GM21390 (cell line): ENCODE measurements around the gene SLX4.
"Not testable (repeated sequence)": the region's sequence is repeated elsewhere in the genome, so short reads cannot be mapped to it uniquely, and the experiment has no call there.

Experiments
- ATAC-seq: cut with Tn5 transposase; IDR thresholded peaks from one replicate; pipeline ENCODE4 v1.9.1; 2021; ENCODE audit not compliant: unreplicated experiment

Gene SLX4

GRCh38 chr16:3642397-3643094 lies 31.1 kb upstream of the SLX4 start:
- ATAC-seq: no peak

DNA sequence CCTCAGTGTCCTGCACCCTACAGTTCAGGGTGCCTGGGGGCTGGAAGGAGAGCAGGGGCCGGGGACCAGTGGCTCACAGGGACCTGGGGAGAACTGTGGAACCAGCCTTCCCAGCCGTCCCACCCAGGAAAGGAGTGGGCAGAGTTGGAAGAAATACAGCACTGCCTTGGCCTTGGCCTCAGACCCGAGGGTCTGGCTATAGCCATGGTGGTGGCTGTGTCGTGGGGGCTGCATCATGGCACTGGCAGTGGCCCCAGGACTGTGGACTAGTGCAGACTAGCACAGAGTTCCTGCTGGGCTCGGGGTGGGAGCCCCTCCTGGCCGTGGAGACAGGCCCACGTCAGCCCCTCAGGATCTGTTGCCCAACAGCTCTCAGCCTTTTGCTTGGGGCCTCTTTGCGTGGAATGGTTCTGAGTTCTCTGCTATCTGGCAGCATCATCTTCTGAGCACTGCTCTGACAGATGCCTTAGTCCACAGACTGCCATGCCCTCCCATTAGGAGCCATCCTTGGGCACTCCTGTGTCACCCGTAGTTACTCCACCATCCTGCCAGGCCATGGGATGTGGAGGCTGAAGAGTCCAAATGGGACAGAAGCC lies 30.5 kb upstream of the SLX4 start:
- no peak for ATAC-seq

DNA sequence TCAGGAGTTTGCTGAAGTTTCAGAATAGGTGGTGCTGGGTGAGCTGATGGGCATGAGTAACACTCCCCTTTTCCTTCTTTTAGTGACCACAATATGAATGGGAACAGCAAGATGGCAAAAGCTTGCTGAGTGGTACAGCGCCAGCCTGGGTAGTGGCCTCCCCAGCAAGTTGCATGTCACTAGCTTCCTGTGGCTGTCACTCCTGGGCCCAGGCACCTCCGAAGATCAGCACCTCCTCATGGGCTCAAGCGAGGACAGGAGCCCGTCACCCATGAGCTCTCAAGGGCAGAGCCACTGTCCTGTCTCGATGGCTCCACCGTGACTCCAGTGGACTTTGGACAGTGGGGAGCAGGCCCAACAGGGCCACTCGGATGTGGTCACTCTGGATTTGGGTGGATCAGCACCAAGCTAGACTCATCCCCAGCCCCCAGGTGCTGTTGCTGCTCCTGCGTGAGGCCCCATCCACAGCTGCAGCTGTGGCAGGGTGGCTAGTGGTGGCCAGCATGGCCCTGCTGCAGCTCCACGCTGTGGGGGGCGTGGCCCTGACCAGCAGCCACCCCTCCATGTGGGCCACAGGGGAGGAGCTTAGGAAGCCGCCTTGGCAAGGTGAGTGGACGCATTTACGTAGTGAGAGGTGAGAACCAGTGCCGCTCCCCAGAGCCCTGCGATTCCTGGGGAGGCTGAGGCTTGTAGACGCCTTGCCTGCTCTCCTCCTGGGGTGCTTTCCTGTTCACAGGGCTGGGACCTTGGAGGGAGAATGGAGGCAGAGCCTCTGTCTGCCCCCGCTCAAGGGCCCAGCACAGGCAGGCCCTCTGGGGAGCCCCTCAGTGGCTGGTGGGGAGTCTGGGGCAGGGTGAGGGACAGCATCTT lies 29.5 kb upstream of the SLX4 start:
- ATAC-seq: no peak

- ATAC-seq: no peak
Measured at GRCh38 chr16:3640207-3640606, 28.8 kb upstream of the SLX4 start.

DNA sequence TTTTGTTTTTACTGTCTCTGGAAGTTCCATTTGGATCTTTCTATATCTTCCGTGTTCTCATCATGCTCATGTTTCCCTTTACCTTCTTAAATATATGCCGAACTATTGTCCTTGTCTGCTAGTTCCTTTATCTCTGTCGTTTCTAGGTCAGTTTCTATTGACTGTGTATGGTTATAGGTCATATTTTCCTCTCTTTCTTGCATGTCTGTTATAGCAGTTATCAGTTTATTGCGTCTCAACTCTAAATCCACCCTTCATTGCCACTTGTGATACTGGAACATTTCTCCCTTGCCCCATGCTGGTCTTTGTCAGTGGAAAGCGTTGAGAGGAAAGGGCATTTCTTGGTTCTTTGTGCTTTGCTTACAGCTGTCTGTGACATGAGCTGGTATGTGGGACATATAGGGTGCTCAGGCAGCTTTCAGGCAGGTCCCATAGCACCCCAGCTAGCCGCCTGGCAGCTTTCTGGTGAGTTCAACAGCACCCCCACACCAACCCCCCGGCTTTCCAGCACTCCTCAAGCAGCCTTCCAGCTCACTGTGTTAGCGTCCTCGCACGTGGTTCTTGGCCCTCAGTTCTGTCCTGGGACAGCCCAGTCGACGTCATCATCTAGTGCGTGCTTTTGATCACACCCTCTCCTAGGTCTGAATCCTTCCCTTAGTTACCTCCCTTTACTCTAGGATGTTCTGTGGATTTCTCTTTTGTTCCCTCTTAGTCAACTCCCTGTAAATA lies 27.7 kb upstream of the SLX4 start:
- ATAC-seq: no peak

DNA sequence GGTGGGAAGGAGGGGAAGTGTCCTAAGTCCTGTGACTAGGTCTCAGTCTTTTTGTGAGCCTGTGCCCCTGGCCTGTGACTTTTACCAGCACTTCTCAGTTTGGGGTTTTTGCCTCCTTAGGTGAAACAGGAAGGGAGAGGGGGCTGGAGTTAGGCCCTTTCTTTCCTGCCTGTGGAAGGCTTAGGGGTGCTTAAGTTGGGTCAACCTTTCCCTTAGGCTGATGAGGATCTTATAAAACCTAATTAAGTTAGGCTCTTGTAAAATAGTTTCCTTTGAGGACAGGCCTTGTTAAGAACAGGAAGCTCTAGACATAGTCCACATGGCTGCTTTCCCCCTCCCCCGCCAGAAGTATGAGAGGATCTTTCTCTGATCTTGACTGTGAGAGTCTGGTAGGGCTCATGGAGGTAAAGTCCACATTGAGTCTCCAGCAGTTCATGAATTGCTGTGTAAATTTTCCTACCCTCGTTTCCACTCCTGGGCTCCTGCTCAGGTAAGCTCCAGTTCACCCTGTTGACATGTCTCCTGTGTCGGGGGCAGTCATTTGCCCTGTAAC lies 26.0 kb upstream of the SLX4 start:
- no peak for ATAC-seq

DNA sequence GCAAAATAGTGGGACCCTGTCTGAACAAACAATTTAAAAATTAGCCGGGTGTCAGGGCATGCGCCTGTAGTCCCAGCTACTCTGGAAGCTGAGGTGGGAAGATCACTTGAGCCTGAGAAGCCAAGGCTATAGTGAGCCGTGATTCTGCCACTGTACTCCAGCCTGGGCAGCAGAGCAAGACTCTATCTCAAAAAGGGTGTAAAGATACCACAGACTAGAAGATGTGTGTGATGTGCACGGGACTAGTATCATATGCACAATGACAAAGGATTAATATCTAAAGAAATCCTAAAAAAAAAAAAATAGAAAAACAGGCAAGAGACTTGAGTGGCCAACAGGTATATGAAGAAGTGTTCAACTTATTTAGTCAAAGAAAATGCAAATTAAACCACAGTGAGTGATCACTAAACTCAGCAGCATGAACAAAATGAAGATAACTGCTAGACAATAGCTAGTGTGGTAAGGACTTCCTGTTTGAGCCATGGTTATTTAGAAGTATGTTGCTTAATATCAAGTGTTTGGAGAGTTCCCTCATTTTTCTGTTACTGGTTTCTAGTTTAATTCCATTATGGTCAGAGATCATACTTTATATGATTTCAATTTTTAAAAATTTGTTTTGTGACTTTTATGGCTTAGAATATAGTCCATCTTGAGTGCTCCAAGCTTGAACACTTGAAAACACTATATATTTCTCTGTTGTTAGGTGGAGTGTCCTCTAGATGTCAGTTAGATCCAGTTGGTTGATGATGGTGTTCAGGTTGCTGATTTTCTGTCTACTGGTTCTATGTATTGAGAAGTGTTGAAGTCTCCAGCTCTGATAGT lies 14.7 kb upstream of the SLX4 start:
- ATAC-seq: no peak

DNA sequence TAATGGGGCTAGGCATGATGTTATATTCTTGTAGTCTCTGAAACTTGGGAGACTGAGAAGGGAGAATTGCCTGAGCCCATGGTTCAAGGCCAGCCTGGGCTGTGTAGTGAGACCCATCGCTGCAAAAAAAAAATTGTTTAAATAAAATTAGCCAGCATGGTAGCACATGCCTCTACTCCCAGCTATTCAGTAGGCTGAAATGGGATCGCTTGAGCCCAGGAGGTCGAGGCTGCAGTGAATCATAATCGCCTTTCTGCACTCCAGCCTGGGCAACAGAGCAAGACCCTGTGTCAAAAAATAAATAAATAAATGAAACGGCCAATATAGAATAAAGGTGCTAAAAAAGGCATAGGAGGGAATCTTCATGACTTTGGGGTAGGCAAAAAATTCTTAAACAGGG lies 13.9 kb upstream of the SLX4 start:
- no peak for ATAC-seq

DNA sequence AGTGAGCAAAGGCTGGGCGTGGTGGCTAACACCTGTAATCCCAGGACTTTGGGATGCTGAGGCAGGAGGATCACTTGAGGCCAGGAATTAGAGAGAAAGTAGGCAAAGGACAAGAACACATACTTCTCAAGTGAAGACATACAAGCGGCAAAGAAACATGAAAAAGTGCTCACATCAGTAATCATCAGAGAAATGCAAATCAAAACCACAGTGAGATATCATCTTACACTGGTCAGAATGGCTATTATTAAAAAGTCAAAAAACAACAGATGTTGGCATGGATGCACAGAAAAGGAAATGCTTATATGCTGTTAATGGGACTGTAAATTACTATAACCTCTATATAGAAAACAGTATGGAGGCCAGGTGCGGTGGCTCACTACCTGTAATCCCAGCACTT lies 12.2 kb upstream of the SLX4 start:
- ATAC-seq: peak; percentile 38

DNA sequence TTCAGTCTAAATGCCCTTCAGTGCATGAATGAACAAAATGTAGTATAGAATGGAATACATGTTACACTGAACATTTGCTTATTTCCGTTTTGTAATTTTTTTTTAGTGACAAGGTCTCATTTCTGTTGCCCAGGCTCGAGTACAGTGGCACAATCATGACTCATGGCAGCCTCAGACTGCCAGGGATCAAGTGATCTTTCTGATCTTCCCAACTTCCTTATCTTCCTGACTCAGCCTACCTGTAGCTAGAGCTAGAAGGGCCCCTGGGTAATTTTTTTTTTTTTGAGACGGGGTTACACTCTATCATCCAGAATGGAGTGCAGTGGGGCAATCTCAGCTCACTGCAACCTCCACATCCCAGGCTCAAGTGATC lies 7.3 kb upstream of the SLX4 start:
- ATAC-seq: no peak

DNA sequence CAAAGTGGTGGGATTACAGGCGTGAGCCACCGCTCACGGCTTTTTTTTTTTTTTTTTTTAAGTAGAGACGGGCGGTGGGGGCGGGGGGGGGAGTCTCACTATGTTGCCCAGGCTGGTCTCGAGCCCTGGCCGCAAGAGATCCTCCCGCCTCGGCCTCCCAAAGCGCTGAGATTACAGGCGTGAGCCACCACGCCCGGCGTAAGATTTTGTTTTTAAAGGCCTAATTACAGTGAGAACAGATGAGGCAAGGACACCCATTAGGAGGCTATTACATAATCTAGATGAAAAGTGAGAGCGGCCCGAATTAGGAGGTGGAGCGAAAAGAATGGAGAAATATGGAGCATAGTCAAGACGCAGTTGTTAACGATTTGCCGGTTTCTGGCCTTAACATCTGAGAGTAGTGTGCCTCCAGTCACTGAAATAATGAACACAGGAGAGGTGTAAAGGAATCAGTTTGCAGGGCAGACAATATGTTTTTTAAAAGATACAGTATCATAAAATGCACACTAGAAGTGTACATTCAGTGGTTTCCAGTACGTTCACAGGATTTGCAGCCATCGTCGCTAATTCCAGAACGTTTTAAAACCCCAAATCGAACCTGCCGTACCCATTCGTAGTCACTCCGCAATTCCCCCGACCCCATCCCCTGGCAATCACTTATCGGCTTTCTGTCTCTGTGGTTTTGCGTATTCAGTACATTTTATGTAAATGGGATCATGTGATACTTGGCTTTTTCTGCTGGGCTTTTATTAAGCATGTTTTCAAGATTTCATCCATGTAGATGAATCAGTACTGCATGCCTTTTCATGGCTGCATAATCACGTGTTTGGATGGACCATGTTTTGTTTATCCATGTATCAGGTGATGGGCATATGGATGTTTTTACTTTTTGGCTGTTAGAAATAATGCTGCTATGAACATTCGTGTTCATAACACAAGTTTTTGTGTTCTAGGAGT lies 1.4 kb upstream of the SLX4 start:
- no peak for ATAC-seq

GRCh38 chr16:3610698-3611145 lies 684 bp downstream of the SLX4 start:
- ATAC-seq: no peak

- no peak for ATAC-seq
Measured at GRCh38 chr16:3609895-3610697, 1.3 kb downstream of the SLX4 start.

GRCh38 chr16:3608976-3609375 lies 2.4 kb downstream of the SLX4 start:
- not testable (repeated sequence) for ATAC-seq

DNA sequence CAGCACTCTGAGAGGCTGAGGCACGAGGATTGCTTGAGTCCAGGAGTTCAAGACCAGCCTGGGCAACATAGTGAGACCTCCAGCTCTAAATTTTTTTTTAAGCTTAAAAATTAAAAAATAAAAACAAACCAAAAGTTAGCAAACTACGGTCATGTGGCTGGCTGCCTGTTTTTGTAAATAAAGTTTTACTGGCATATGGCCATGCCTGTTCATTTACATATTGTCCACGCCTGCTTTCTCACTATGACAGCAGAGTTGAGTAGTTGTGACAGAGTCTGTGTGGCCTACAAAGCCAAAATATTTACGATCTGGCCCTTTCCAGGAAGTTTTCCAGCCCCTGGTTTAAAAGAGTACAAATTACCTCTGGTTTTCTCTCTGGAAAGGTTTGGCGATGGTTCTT lies 3.3 kb downstream of the SLX4 start:
- ATAC-seq: no peak

DNA sequence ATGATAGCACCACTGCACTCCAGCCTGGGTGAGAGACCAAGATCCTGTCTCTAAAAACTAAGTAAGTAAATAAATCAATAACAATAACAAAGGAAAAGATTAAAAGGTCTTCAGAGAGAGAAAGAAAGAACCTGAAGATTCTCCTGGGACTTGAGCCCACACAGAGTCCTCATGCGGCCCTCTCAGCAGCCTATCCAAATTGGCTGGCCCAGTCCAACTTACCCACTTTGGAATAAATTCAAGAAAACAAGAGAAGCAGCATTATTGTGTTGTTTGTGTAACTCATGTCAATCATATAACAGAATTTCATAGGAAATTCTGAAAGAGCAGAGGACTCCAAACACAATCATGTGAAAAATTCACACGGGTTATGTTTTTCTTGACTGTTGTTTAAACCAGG lies 3.8 kb downstream of the SLX4 start:
- ATAC-seq: no peak

- ATAC-seq: no peak
Measured at GRCh38 chr16:3607161-3607560, 4.2 kb downstream of the SLX4 start.

DNA sequence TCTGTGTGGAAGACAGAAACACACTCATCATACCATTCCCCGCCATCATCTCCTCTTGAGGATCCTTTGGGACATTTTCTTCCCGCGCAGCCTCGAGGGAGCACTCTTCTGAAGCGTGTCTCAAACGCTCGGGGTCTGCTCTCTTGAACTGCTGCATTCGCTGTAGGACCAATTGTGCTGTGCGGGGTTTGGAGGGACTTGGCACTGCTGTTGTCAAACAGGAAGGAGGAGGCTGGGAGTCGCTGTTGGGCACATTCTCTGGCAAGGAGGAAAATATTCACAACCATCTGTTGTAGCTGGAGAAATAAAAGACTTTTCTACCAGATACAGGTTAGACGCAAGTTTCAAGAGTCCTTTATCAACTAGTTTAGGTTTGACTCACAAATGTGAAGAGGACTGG lies 5.0 kb downstream of the SLX4 start:
- no peak for ATAC-seq
